RWPE2 (cell line): ENCODE measurements around the gene LYZL1.

ENCODE experiments used
- ATAC-seq: fragments of 200-7000 bp; cut with Tn5 transposase; 3 replicates; pipeline ENCODE4 v1.9.1; 2021; ENCODE audit warnings: low read depth
- DNase-seq: peaks from one replicate; pipeline ENCODE4 v3.0.0-alpha.2; 2020; ENCODE audit warnings: low spot score
- H3K27ac ChIP-seq: fragments of 450-650 bp; 2 replicates; pipeline ENCODE4 v1.5.1; 2017; ENCODE audit warnings: mild to moderate bottlenecking; ENCODE audit not compliant: poor library complexity, severe bottlenecking
- H3K27me3 ChIP-seq: fragments of 250-450 bp; sonication (Bioruptor Pico); 2 replicates; pipeline ENCODE4 v1.5.1; 2021; ENCODE audit warnings: mild to moderate bottlenecking, moderate library complexity; ENCODE audit not compliant: insufficient read depth, poor library complexity, severe bottlenecking
- H3K36me3 ChIP-seq: fragments of 250-450 bp; sonication (Bioruptor Pico); 2 replicates; pipeline ENCODE4 v1.5.1; 2020; ENCODE audit warnings: low read depth, mild to moderate bottlenecking, moderate library complexity
- H3K4me1 ChIP-seq: fragments of 250-450 bp; sonication (Bioruptor Pico); 2 replicates; pipeline ENCODE4 v1.5.1; 2021; ENCODE audit warnings: mild to moderate bottlenecking, moderate library complexity; ENCODE audit not compliant: insufficient read depth, poor library complexity, severe bottlenecking
- H3K4me3 ChIP-seq: fragments of 250-450 bp; sonication (Bioruptor Pico); 2 replicates; pipeline ENCODE4 v1.5.1; 2021; ENCODE audit warnings: mild to moderate bottlenecking, moderate library complexity; ENCODE audit not compliant: severe bottlenecking
- H3K9me3 ChIP-seq: fragments of 250-450 bp; sonication (Bioruptor Pico); 2 replicates; pipeline ENCODE4 v1.5.1; 2021; ENCODE audit warnings: mild to moderate bottlenecking, moderate library complexity; ENCODE audit not compliant: severe bottlenecking
- TF ChIP-seq, protein P1 (sequence below): fragments of 450-650 bp; IDR thresholded peaks from one replicate; pipeline ENCODE4 v1.5.1; 2017; ENCODE audit warnings: mild to moderate bottlenecking, moderate library complexity; ENCODE audit not compliant: poor library complexity, severe bottlenecking

The LYZL1 gene

DNA sequence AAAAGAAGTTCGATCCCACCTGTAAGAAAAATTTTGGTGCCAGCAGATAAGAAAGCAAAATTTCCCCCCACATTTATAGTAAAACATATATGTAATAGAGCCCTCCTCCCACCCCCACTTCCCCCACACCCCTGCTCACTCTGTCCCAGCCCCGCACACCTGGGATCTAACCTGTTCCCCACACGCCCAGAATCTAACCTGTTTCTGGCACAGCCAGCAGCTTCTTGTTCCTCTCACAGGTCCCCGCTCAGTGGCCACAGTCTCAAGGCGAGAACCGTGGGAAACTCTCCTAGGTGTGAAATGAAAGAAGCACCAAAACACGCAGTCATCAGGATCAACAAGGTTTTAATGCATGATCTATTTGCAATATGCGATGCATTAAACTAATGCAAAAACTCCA lies 32.8 kb downstream of the LYZL1 start:
- TF ChIP-seq, protein P1, sequence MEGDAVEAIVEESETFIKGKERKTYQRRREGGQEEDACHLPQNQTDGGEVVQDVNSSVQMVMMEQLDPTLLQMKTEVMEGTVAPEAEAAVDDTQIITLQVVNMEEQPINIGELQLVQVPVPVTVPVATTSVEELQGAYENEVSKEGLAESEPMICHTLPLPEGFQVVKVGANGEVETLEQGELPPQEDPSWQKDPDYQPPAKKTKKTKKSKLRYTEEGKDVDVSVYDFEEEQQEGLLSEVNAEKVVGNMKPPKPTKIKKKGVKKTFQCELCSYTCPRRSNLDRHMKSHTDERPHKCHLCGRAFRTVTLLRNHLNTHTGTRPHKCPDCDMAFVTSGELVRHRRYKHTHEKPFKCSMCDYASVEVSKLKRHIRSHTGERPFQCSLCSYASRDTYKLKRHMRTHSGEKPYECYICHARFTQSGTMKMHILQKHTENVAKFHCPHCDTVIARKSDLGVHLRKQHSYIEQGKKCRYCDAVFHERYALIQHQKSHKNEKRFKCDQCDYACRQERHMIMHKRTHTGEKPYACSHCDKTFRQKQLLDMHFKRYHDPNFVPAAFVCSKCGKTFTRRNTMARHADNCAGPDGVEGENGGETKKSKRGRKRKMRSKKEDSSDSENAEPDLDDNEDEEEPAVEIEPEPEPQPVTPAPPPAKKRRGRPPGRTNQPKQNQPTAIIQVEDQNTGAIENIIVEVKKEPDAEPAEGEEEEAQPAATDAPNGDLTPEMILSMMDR = no peak
- H3K4me1 ChIP-seq = no peaks in the 10 kb centered on the region
- ATAC-seq = no peak

DNA sequence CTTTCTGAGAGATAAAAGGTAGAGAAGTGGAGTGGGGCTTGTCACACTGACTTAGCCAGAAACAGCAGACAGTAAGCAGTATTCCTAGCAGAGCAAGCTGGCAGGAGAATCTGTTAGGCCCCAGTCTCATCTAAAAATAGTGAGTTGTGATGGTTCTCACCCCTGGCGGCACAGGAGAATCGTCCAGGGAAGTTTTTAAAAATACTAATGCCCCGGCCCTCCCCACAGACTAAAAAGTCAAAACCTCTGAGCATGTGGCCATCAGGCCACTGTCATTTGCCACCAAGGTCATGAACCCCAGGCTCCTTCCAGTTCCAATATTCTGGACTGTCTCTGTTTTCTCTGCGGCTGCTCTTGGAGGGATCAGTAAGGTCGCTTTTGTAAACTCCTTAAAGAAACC lies 34.0 kb downstream of the LYZL1 start:
- ATAC-seq (no peak), DNase-seq (no peak)
- no peaks in the 10 kb centered on the region for H3K9me3 ChIP-seq
- H3K4me3 ChIP-seq = no peak overlapping the region
- no peaks in the 10 kb centered on the region for H3K27me3 ChIP-seq
- TF ChIP-seq, protein P1 = no peak
- no peak overlapping the region for H3K27ac ChIP-seq
- no peaks in the 10 kb centered on the region for H3K36me3 ChIP-seq
- no peaks in the 10 kb centered on the region for H3K4me1 ChIP-seq

More for the DNA sequence above, 32.8 kb downstream of the LYZL1 start:
- DNase-seq = no peak
- Histone ChIP-seq H3K4me3 (no peak overlapping the region), H3K27me3 (no peaks in the 10 kb centered on the region), H3K27ac (no peak overlapping the region), H3K36me3 (no peaks in the 10 kb centered on the region), H3K9me3 (no peaks in the 10 kb centered on the region)

DNA sequence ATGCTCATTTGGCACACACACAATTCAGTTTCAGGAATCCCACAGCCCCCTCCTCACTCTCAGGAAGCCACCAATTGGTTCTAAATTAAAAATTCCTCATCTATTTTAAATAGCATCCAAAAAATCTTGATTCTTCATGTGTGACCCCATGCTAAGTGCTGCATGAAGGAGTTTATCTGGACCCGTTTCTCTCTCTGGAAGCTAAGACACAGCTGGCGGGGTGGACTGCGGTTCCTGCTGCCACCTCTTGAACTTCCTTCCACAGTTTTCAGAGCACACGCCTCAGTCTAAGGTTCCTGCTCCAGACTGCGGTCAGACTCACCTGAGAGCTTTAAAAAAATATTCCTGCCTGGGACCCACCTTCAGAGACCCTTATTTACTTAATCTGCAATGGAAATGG lies 34.5 kb downstream of the LYZL1 start:
- Histone ChIP-seq H3K4me1 (no peaks in the 10 kb centered on the region), H3K9me3 (no peaks in the 10 kb centered on the region), H3K27ac (no peak overlapping the region), H3K4me3 (no peak overlapping the region), H3K36me3 (no peaks in the 10 kb centered on the region), H3K27me3 (no peaks in the 10 kb centered on the region)
- no peak for ATAC-seq
- TF ChIP-seq, protein P1 = no peak
- DNase-seq = no peak

DNA sequence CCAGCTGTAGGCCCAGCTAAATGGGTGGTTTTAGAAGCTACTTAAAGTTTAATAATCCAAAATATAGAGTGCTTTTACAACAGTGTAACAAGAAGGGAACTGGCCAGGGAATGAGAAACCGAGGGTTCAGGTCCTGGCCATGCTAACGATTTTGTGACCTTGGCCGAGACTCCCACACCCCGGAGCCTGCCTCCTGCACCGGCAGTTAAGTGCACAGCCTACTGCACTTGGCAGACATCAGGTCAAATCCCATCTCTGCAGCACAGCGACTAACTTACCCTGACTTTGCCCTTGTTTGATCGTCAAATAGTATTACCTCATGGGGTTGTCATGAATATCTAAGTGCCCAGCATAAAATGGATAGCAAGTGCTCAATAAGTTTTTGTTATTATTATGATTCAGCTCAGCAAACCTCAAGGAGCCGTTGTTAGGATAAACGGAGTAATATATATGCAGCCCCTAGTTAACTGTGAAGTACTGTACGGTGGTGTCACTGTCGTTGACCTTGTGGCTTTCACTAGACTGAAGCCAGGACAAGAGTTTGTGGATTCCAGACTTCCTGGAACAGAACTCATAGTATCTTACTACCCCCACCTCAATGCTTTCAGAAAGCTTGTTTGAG lies 35.5 kb downstream of the LYZL1 start:
- H3K4me1 ChIP-seq = no peaks in the 10 kb centered on the region
- H3K27ac ChIP-seq = no peak overlapping the region
- no peaks in the 10 kb centered on the region for H3K27me3 ChIP-seq
- no peak overlapping the region for H3K4me3 ChIP-seq
- no peaks in the 10 kb centered on the region for H3K36me3 ChIP-seq
- ATAC-seq (no peak), DNase-seq (no peak)
- no peaks in the 10 kb centered on the region for H3K9me3 ChIP-seq
- TF ChIP-seq, protein P1 = no peak

DNA sequence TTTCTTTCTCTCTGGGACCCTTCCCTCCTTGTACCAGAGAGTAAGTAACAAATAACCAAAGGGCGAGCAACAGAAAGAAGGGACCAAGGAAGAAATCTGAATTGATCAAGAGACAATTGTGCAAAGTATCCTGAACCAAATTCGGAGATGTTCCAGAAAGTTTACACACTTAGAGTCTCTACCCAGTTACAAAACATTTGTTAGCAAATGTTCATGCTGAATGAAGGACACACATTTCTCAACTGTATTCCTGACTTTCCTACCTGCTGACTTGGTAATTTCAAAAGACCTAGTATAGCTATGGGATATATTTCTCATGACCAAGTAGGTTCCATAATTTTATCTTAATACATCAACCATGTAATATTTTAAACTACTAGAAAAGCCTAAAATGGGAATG lies 37.4 kb downstream of the LYZL1 start:
- TF ChIP-seq, protein P1 = no peak
- H3K4me1 ChIP-seq = no peaks in the 10 kb centered on the region
- no peaks in the 10 kb centered on the region for H3K27me3 ChIP-seq
- H3K36me3 ChIP-seq = no peaks in the 10 kb centered on the region
- H3K27ac ChIP-seq = no peak overlapping the region
- DNase-seq (no peak), ATAC-seq (no peak)
- no peaks in the 10 kb centered on the region for H3K9me3 ChIP-seq
- no peak overlapping the region for H3K4me3 ChIP-seq
